GM18505 (cell line): ENCODE measurements around the gene CCR7.

Experiments
- ATAC-seq: cut with Tn5 transposase; IDR thresholded peaks from one replicate; pipeline ENCODE4 v1.9.1; 2021; ENCODE audit not compliant: unreplicated experiment
- POLR2A ChIP-seq: IDR thresholded peaks from 4 replicates; pipeline ENCODE4 v1.6.1; 2011; ENCODE audit warnings: borderline replicate concordance; ENCODE audit not compliant: insufficient read depth, insufficient read length; ENCODE audit errors: extremely low read depth

CCR7 gene

GRCh38 chr17:40534371-40535189 is 30.7 kb downstream of the CCR7 start:
- no peak for ATAC-seq
- no peak for TF ChIP-seq POLR2A

GRCh38 chr17:40533896-40534295 is 31.4 kb downstream of the CCR7 start:
- TF ChIP-seq POLR2A = no peak
- no peak for ATAC-seq

DNA sequence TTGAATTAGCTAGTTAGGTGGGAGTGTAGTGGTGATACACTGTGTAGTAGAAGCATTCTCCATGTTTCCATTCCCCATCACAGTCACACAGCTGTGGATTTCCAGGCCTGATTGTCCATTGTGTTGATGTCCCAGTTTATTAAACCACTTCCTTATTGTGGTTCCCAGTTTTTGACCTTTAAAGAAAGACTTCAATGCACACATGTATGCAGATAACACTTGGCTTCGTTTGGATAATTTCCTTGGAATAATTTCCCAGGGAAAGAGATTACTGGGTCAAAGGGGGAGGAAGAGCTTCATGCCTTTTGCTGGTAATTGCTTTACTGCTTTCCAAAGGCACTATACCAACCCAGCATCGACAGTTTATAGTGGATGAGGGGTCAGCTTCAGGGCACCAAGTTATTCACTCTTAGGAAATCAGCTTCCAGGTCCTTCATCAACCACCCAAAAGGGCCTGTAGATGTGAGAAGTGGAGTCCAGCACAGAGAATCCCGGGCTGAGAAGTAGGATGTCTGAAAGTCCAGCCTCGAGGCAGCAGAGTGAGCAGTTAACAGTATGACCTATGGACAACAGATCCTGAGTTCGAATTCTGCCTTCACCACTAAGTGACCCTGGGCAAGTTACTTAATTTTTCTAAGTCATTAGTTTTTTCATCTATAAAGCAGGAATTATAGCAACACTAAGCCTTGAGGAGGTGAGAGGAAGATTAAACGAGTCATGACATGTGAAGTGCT is 32.6 kb downstream of the CCR7 start:
- TF ChIP-seq POLR2A = no peak
- ATAC-seq = no peak

- ATAC-seq = no peak
- TF ChIP-seq POLR2A = peak; percentile 23
Observed at GRCh38 chr17:40531051-40531991, 34.0 kb downstream of the CCR7 start.

DNA sequence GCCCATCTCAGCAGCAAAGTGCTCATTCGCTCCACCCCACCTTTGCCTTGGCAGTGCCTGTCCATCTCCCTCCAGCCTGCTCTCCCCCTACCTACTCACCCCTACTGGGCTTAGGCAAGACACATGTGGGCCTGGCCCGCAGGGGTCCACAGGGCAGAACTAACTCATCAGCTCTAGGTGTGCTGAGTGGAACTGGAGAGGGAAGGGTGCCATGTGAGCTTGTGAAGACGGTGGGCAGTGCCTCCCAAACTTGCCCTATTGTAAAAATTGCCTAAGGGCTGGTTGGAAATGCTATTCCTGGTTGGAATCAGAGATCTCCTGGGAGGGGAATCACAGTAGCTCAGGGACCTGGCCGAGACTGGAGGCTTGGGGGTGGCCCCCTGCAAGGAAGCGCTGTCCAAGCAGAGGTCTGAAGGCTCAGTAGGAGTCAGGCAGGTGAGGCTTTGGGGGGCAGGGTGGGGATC is 34.7 kb downstream of the CCR7 start:
- no peak for TF ChIP-seq POLR2A
- ATAC-seq = no peak

- no peak for TF ChIP-seq POLR2A
- ATAC-seq = no peak
Observed at GRCh38 chr17:40529991-40530390, 35.3 kb downstream of the CCR7 start.

DNA sequence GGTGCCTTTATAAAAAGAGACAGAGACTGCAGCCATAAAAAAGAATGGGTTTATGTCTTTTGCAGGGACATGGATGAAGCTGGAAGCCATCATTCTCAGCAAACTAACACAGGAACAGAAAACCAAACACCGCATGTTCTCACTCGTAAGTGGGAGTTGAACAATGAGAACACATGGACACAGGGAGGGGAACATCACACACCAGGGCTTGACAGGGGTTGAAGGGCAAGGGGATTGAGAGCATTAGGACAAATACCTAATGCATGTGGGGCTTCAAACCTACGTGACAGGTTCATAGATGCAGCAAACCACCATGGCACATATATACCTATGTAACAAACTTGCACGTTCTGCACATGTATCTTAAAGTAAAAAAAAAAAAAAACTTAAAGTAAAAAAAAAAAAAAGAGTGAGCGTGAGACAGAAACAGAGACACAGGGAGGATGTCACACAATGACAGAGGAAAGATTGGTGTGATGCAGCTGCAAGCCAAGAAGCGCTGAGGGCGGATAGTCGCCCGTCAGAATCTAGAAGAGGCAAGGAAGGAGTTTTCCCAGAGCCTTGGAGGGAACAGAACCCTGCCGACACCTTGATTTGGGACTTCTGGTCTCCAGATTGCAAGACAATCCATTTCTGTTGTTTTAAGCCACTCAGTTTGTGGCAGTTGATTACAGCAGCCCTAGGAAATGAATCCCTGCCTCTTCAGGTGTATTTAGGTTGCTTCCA is 36.4 kb downstream of the CCR7 start:
- TF ChIP-seq POLR2A = no peak
- no peak for ATAC-seq

GRCh38 chr17:40526668-40527067 is 38.6 kb downstream of the CCR7 start:
- no peak for TF ChIP-seq POLR2A
- no peak for ATAC-seq

DNA sequence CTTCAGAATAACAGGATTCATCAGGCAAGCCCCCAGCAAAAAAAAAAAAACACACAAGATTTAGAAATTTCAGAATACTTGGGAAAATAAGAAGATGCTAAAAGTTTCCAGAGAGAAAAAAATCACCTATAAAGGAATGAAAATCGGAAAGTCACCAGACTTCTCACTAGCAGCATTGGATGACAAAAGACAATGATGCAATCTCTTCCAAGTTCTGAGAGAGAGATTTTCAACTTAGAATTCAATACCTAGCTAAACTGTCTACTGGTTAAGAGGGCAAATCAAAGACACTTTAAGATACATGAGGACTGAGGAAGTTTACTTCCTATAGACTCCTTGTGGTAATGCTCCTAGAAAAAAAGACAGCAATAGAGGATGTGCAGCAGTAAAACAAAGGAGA is 40.0 kb downstream of the CCR7 start:
- ATAC-seq = no peak
- TF ChIP-seq POLR2A = no peak

DNA sequence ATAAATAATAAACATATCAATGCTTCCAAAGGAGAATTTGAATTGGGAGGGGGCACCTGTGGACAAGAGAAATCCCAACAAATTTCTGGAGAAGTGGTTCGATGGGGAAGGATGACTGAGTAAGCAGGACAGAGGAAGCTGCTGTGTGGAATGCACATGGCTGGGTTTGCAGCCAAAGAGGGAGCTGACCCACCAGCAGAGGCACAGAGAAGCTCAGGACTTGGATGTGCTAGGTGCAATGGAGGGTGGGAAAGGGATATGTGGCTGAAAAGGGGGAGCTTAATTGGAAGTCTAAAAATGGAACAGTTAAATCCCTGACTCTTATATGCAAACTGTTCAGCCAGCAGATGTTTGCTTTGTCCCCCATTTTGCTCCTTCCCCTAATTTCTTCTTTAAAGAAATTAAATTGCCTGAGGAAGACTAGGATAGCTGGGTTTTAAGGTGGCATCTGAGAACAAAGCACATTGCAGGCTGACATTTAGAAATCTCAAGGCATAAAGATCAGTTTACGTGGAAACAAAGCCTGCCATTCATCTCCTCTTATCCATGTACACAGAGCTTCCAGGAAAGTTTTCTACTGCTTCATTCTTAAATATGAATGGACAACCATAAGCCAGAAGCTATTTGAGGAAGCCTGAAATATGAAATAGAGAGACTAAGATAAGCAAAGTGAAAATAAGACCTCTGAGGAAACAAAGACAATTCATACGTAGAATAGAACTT is 40.9 kb downstream of the CCR7 start:
- no peak for ATAC-seq

DNA sequence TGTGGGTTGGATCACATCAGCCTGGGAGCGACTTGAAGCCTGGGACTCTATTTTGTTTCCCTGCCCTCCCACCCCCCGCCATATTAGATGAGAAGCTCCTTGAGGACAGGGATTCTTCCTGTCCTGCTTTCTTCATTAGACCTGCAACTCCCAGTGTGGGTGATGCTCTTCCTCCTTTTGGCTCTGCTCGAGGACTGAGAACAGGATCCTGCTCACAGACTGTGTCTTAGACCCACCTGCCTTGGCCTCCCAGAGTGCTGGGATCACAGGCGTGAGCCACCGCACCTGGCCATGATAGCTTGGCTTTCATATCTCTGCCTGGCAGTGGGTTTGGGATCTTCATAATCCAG is 42.3 kb downstream of the CCR7 start:
- no peak for TF ChIP-seq POLR2A
- ATAC-seq = no peak

More for the DNA sequence above, 40.9 kb downstream of the CCR7 start:
- TF ChIP-seq POLR2A = no peak

DNA sequence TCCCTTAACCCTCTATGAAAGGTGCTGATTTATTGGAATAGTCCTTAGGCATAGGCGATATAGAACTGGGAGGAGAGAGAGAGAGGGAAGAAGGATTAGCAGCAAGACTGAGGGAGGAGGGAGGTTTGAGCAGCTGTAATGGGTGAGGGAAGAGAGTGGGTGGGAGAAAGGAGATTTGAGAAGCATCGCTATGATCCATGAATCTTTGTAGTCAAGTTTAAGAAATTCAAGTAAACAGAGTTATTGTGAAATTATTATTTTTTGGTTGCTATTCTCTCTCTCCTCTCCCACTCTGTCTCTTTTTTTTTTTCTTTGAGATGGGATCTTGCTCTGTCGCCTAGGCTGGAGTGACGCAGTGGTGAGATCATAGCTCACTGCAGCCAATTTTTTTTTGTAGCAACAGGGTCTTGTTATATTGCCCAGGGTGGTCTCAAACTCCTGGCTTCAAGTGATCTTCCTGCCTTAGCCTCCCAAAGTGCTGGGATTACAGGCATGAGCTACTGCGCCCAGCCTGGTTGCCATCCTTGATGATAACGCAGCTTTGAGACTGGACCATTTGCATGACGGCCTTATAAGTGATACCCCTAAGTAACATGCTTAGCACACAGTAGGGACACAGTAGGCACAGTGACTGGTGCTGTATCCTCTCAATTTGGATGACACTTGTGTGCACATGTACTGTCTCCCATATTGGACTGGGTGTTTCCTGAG is 42.9 kb downstream of the CCR7 start:
- ATAC-seq = no peak

GRCh38 chr17:40520991-40521453 is 44.2 kb downstream of the CCR7 start:
- no peak for ATAC-seq
- no peak for TF ChIP-seq POLR2A

More for the DNA sequence above, 42.9 kb downstream of the CCR7 start:
- TF ChIP-seq POLR2A = no peak
